MCF 10A (cell line): ENCODE results near the gene EAPP. TPM values are rescaled to one million over a fixed set of nuclear protein-coding genes. Genes with fewer than 3 reads are reported as not detected.
"Not testable (repeated sequence)": the region's sequence is repeated elsewhere in the genome, so short reads cannot be mapped to it uniquely, and the experiment has no call there.

Experiments used
- BruUV-seq: library from RNA; stranded (reverse); fragments of 400-500 nt; replicated peaks from 2 replicates; lab custom pipeline; 2021; lab: Mats Ljungman, UMichigan
- CTCF ChIA-PET: fragments of 300-600 bp; sonication (Branson Sonifier 250); formaldehyde crosslinking; extraction: SDS; loops from one replicate; lab custom pipeline; 2021; ENCODE audit warnings: antibody characterized with exemption, inconsistent platforms; lab: Yijun Ruan, JAX
- POLR2A ChIA-PET: fragments of 300-600, 350-650 bp; sonication (Branson Sonifier 250); formaldehyde crosslinking; extraction: SDS; loops from one replicate; lab custom pipeline; 2020; ENCODE audit warnings: antibody characterized with exemption, inconsistent platforms; lab: Yijun Ruan, JAX
- DNase-seq: peaks from one replicate; pipeline ENCODE4 v3.0.0-alpha.2; 2018; ENCODE audit not compliant: unreplicated experiment
- H3K27ac Mint-ChIP-seq: one replicate; pipeline ENCODE4 v1.8.0; 2022; ENCODE audit warnings: mild to moderate bottlenecking, low read depth, mixed read lengths; ENCODE audit not compliant: unreplicated experiment
- H3K27me3 Mint-ChIP-seq: one replicate; pipeline ENCODE4 v1.8.0; 2022; ENCODE audit warnings: mixed read lengths; ENCODE audit not compliant: insufficient read depth, unreplicated experiment
- H3K36me3 Mint-ChIP-seq: one replicate; pipeline ENCODE4 v1.8.0; 2022; ENCODE audit warnings: mild to moderate bottlenecking, moderate library complexity, mixed read lengths; ENCODE audit not compliant: insufficient read depth, unreplicated experiment
- H3K4me1 Mint-ChIP-seq: one replicate; pipeline ENCODE4 v1.8.0; 2022; ENCODE audit warnings: mixed read lengths; ENCODE audit not compliant: insufficient read depth, unreplicated experiment
- H3K4me3 Mint-ChIP-seq: one replicate; pipeline ENCODE4 v1.8.0; 2022; ENCODE audit warnings: mild to moderate bottlenecking, moderate library complexity, mixed read lengths; ENCODE audit not compliant: unreplicated experiment
- H3K9me3 Mint-ChIP-seq: one replicate; pipeline ENCODE4 v1.8.0; 2022; ENCODE audit warnings: mixed read lengths; ENCODE audit not compliant: unreplicated experiment
- intact Hi-C: fragments of 100-400 bp; cut with micrococcal nuclease; formaldehyde crosslinking; loops from 2 replicates; pipeline ENCODE4 v1.14.1; 2022
- total RNA-seq: library from RNA; stranded (reverse); gene quantifications from 2 replicates; pipeline ENCODE4 v1.2.3, GENCODE V29; 2022
- TF ChIP-seq, protein P1 (sequence below): fragments of 200-600 bp; IDR thresholded peaks from one replicate; pipeline ENCODE4 v1.8.0; 2022; ENCODE audit warnings: antibody characterized with exemption, mild to moderate bottlenecking; ENCODE audit not compliant: unreplicated experiment

Gene EAPP
- total RNA-seq, 1 experiment from 2014 or later: 38.9 TPM

DNA sequence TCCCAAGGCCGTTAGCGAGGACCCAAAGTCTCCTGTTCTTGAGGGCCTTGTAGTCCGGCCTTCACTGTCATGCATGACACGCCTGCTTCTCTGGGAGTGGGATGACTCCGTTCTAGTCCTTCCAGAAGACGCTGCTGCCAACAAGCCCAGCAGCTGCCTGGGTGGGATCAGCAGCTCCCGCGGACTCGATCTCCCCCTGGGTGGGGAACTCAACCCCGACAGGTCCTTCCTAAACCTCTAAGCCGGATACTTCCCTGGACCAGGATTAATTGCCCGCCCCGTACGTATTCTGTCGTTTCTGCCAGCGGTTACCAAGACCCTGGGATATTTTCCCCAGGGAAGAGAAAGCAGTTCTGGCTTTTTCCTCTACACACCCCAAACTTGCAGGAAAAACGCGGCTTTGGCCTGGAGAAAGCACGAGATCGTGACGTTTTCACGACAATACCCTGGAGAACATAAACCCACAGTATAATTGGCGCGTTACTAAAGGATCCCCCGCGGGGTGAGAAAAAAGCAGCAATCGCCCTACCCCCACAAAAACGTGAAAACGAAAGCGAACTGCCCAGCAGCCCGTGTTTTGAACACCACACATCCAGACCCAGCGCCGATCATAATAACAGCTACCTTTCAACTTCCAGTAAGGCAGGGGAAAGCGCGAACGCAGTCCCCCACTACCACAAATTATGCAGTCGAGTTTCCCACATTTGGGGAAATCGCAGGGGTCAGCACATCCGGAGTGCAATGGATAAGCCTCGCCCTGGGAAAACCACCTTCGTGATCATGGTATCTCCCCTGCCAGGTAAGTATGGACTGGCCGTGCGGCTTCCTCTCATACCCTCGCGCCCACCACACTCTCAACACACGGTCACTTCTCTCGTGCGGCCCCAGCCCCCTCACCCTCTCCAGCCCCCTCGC lies 16.3 kb upstream of the EAPP start:
- CTCF ChIA-PET, H3K27ac Mint-ChIP-seq, DNase-seq, H3K9me3 Mint-ChIP-seq, H3K4me1 Mint-ChIP-seq, POLR2A ChIA-PET, BruUV-seq, H3K4me3 Mint-ChIP-seq, H3K36me3 Mint-ChIP-seq, H3K27me3 Mint-ChIP-seq: not testable (repeated sequence)
- intact Hi-C loops: loop anchor here (5.0 kb wide), 1 partner anchor 156 kb away; the partner anchor contains the start of gene CFL2

- Mint-ChIP-seq H3K27me3 (no peaks in the 10 kb centered on the region), H3K4me1 (peaks cover 10% of the 10 kb centered on the region), H3K27ac (peak overlapping the region; percentile 44), H3K9me3 (no peaks in the 10 kb centered on the region), H3K36me3 (no peaks in the 10 kb centered on the region), H3K4me3 (peak overlapping the region; percentile 62)
- CTCF ChIA-PET: interaction anchor here (0.6 kb wide), 1 partner anchor 486 kb away, joined by 3 read pairs; no protein-coding TSS in a partner anchor
- POLR2A ChIA-PET: interaction anchor here (0.6 to 2.1 kb wide), 6 partner anchors 15 to 546 kb away, joined by 3 to 14 read pairs (median 3); partner anchors contain the start of genes EAPP and SRP54
- BruUV-seq: TSS peak; percentile 87
- TF ChIP-seq, protein P1, sequence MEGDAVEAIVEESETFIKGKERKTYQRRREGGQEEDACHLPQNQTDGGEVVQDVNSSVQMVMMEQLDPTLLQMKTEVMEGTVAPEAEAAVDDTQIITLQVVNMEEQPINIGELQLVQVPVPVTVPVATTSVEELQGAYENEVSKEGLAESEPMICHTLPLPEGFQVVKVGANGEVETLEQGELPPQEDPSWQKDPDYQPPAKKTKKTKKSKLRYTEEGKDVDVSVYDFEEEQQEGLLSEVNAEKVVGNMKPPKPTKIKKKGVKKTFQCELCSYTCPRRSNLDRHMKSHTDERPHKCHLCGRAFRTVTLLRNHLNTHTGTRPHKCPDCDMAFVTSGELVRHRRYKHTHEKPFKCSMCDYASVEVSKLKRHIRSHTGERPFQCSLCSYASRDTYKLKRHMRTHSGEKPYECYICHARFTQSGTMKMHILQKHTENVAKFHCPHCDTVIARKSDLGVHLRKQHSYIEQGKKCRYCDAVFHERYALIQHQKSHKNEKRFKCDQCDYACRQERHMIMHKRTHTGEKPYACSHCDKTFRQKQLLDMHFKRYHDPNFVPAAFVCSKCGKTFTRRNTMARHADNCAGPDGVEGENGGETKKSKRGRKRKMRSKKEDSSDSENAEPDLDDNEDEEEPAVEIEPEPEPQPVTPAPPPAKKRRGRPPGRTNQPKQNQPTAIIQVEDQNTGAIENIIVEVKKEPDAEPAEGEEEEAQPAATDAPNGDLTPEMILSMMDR: no peak
- intact Hi-C loops: loop anchor here (5.0 kb wide), 1 partner anchor 158 kb away; the partner anchor contains the start of gene CFL2
- DNase-seq: peak; percentile 12
Observed at GRCh38 chr14:34554540-34555250, 15.2 kb upstream of the EAPP start.

DNA sequence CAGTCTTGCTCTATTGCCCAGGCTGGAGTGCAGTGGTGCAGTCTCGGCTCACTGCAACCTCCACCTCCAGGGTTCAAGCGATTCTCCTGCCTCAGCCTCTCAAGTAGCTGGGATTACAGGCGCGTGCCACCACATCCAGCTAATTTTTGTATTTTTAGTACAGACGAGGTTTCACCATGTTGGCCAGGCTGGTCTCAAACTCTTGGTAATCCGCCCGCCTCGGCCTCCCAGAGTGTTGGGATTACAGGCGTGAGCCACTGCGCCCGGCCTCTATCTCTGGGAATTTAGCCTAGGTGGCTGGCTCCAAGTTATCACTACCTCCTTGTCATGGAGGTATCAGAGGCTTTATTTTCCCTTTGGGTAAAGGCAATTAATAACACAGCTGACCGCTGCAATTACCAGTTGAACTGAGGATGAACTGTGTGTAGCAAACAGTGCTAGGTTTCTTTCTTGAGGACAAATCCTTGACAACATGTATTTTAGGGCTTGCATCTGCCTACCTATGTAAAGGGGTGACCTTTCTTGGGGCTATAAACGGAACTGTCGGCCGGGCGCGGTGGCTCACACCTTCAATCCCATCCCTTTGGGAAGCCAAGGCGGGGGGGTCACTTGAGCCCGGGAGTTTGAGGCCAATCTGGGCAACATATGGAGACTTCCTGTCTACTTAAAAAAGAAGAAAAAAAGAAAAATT lies 9.9 kb upstream of the EAPP start:
- CTCF ChIA-PET: not testable (repeated sequence)

GRCh38 chr14:34548472-34548981 lies 9.0 kb upstream of the EAPP start:
- Mint-ChIP-seq H3K4me3 (no peak overlapping the region), H3K36me3 (peaks cover 7% of the 10 kb centered on the region), H3K9me3 (no peaks in the 10 kb centered on the region), H3K27ac (no peak overlapping the region), H3K4me1 (no peaks in the 10 kb centered on the region), H3K27me3 (no peaks in the 10 kb centered on the region)
- intact Hi-C loops: no loop called here
- CTCF ChIA-PET: interaction anchor here (0.6 to 0.7 kb wide), 2 partner anchors 76 to 875 kb away, joined by 3 to 4 read pairs; no protein-coding TSS in a partner anchor
- DNase-seq: no peak
- BruUV-seq: no TSS peak
- TF ChIP-seq, protein P1: no peak
- POLR2A ChIA-PET: no interaction called here

More for the DNA sequence above, 9.9 kb upstream of the EAPP start:
- H3K9me3 Mint-ChIP-seq, DNase-seq, intact Hi-C loops, H3K36me3 Mint-ChIP-seq, H3K27me3 Mint-ChIP-seq, H3K27ac Mint-ChIP-seq, H3K4me3 Mint-ChIP-seq, BruUV-seq, H3K4me1 Mint-ChIP-seq: not testable (repeated sequence)
- POLR2A ChIA-PET: interaction anchor here (0.7 kb wide), 1 partner anchor 294 kb away, joined by 3 read pairs; no protein-coding TSS in a partner anchor

DNA sequence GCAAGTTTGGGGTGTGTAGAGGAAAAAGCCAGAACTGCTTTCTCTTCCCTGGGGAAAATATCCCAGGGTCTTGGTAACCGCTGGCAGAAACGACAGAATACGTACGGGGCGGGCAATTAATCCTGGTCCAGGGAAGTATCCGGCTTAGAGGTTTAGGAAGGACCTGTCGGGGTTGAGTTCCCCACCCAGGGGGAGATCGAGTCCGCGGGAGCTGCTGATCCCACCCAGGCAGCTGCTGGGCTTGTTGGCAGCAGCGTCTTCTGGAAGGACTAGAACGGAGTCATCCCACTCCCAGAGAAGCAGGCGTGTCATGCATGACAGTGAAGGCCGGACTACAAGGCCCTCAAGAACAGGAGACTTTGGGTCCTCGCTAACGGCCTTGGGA lies 7.6 kb upstream of the EAPP start:
- intact Hi-C loops, CTCF ChIA-PET, H3K9me3 Mint-ChIP-seq, H3K27me3 Mint-ChIP-seq, H3K4me3 Mint-ChIP-seq, H3K4me1 Mint-ChIP-seq, BruUV-seq, POLR2A ChIA-PET, H3K27ac Mint-ChIP-seq, DNase-seq, H3K36me3 Mint-ChIP-seq: not testable (repeated sequence)

- TSS peak; percentile 98 for BruUV-seq
- H3K4me3 Mint-ChIP-seq, H3K9me3 Mint-ChIP-seq, CTCF ChIA-PET, POLR2A ChIA-PET, DNase-seq, H3K4me1 Mint-ChIP-seq, H3K27me3 Mint-ChIP-seq, H3K36me3 Mint-ChIP-seq, H3K27ac Mint-ChIP-seq, intact Hi-C loops: not testable (repeated sequence)
Observed at GRCh38 chr14:34546272-34547135, 7.0 kb upstream of the EAPP start.
